ENCODE data around the gene MGAT3.

The MGAT3 gene

GRCh38 chr22:39428597-39429071 is 28.2 kb upstream of the MGAT3 start:
- no peak for DNase-seq (ENCODE audit: low read depth in 2 of 2)

GRCh38 chr22:39429186-39429585 is 27.6 kb upstream of the MGAT3 start:
- no peak for DNase-seq (ENCODE audit: low read depth in 2 of 2)

DNA sequence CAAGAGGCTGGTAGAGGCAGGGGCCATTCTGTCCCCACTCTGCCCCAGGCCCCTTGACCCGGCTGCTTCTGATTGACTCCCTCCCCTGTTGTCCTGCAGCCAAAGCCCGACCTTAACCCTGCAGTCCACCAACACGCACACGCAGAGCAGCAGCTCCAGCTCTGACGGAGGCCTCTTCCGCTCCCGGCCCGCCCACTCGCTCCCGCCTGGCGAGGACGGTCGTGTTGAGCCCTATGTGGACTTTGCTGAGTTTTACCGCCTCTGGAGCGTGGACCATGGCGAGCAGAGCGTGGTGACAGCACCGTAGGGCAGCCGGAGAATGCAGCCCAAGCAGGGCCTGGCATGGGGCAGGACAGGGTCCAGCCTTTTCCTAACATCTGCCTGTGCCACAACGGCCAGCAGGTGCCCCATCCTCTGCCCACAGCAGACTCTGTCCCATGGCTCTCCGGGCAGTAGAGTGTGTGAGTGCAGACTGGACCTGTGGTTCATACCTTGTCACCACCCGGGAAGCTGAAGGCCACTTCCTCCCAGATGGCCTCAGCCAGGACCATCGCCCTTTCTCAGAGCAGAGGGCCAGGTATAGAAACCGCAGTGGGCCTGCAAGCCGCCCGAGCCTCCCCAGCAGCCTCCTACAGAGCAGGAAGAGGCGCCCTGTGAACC is 26.8 kb upstream of the MGAT3 start:
- DNase-seq (ENCODE audit: low read depth in 2 of 2): no peak

- DNase-seq (ENCODE audit: low read depth in 2 of 2): no peak
These were observed 26.1 kb upstream of the MGAT3 start for GRCh38 chr22:39430576-39431150.

GRCh38 chr22:39431216-39431801 is 25.5 kb upstream of the MGAT3 start:
- no peak for DNase-seq (ENCODE audit: low read depth in 2 of 2)

- no peak for DNase-seq (ENCODE audit: low read depth in 2 of 2)
These were observed 25.0 kb upstream of the MGAT3 start for GRCh38 chr22:39431821-39432251.

DNA sequence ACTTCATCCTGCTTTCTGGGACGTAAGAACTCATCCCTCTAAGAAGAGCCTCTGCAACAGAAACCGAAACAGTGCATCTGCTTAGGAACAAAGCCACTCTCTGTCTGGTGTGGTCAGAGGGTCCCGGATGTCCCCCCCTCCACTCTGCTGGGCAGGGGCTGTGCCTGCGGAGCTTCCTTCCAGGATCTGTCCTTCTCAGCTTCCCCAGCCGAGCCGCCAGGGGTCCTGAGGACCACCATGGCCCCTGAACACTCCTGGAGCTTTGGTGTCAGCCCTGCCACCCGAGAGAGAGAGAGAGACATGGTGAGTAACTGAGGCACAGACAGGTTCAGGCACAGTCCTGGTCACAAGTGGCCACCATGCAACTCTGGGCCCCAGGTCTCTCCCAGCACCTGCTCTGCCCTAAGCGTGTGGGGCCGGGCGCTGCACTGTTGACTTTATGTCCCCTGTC is 24.4 kb upstream of the MGAT3 start:
- no peak for DNase-seq (ENCODE audit: low read depth in 2 of 2)

GRCh38 chr22:39433476-39434242 is 23.2 kb upstream of the MGAT3 start:
- no peak for DNase-seq (ENCODE audit: low read depth in 2 of 2)

DNA sequence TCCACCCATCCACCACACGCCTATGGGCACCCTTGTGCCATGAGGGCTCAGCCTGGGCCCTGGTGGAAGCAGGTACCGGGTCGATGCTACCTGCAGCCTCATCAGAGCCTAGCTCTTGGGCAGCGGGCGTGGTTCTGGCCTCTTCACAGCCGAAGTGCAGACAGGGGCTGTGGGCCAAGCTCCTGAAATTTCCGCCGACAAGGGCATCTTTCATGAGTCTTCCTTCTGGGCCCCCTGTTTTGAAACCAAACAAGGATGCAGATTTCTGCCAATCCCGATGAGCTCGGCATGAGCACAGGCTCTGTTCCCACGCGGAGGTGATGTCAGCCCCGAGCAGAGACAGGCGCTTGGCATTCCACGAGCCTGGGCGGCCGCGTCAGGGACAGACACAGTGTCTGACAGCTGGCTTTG is 22.6 kb upstream of the MGAT3 start:
- DNase-seq (ENCODE audit: low read depth in 2 of 2): no peak

- DNase-seq (ENCODE audit: low read depth in 2 of 2): no peak
These were observed 22.1 kb upstream of the MGAT3 start for GRCh38 chr22:39434721-39435120.

DNA sequence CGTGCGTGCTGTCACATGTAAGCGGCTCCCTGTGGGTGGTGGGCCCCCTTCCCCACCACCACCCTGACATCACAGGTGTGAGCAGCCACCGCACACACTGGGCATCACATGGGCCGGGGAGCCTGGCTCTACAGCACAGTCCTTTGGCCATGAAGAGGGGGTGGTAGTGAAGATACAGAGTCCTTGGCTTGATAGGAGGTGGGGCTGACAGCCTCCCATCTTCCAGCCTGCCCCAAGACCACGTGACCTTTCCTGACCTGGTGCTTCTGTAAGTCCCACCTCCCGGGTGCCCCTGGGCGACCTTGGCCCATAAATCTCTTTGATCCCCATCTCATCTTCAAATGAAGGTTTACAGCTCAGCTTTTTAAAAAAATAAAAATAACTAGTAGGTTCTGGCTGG is 21.2 kb upstream of the MGAT3 start:
- DNase-seq (ENCODE audit: low read depth in 2 of 2): no peak

DNA sequence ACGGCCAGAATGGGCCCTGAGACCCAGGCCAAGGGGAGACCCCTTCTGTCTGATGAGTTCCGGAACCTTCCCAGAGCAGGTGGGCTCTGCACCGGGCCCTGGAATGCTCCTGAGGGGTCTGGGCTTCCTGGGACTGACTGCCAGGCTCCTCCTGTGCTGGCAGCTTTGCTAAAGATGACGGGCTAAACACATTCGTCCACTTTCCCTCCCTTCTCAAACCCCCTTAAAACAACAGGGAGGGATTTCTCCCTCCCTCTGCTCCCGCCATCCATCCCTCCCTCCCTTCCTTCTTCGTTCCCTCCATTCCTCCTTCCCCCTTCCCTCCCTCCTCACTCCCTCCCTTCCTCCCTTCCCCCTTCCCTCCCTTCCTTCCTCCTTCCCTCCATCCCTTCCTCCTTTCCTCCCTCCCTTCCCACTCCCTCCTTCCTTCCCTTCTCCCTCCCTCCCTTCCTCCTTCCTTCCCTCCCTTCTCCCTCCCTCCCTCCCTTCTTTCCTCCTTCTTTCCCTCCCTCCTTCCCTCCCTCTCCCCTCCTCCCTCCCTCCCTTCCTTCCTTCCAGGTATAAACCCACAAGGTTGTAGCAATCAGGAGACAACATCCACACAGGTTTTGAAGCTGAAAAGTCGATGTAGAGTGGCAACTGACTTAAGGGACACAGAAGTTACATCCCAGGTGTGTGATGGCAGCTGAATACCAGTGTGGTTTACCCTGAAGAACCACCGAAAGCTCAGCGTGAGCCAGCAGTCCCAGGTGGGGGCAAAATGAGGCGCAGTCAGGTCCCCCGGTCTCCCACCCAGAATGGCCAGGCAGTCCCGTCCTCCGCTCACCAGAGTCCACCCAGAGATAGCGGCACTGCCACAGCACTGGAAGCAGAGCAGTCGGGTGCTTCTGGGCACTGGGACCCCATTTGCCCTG is 18.8 kb upstream of the MGAT3 start:
- no peak for DNase-seq (ENCODE audit: low read depth in 2 of 2)

DNA sequence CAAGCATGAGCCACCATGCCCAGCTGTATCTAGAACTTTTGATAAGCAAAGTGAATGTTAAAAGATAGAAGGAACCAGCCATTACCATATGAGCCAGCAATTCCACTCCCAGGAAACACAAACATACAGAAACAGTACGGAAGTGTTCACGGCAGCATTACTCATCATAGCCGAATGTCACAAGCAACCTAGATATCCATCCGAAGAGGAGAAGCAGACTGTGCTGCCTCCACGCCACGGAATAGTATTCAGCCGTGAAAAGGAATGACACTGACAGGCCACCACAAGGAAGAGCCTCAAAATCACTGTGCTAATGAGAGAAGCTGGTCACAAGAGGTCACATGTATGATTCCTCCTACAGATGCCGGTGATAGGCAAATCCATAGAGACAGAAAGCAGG is 17.6 kb upstream of the MGAT3 start:
- DNase-seq (ENCODE audit: low read depth in 2 of 2): no peak

- DNase-seq (ENCODE audit: low read depth in 2 of 2): no peak
These were observed 13.4 kb upstream of the MGAT3 start for GRCh38 chr22:39443398-39443797.

DNA sequence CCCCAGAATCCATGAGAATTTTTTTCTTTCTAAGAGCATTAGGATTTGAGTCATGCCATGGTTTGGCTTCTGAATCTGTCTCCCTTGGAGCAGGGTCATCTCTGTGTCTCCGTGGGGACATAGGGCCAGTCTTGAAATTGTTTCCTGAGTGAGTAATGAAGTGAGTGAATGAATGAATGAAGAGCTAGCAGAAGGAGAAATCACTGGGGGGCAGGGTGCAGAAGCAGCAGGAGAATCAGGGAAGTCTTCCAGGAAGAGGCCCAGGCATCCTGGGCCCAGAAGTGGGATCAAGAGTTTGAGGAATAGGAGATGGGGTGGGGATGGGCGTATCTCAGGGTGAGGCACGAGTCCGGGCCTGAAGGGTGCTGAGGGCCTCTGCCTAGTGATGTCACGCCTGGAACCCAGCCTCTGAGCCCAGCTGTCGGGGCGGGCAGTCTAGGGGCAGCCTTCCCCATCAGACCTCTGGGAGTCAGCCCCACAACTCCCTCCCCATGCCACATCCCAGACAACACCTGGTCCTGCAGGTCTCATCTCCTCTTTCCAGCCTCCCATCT is 12.5 kb upstream of the MGAT3 start:
- DNase-seq (ENCODE audit: low read depth in 2 of 2): no peak

DNA sequence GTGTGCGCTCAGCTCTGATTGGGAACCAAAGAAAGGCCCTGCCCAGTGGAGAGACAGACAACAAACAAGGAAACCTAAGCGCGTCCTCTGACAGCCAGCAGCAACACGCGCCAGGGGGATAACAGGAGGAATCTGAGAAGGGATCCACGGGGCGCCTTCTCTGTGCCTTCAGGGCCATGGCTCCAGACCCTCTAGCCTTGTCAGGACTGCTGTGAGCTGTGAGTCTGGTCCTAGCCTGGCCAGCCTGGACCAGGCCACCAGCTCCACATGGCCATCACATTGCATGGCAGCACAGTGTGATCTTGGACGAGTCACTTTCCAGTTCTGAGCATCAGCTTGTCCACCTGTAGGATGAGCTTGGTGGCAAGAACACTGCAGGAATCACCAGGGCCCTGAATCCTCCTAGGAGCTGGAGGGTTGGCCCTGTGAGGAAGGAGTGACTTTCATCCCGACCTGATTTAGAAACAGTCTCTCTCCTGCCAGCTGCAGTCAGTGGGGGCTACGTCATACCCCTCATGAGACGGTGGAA is 11.8 kb upstream of the MGAT3 start:
- no peak for DNase-seq (ENCODE audit: low read depth in 2 of 2)

- no peak for DNase-seq (ENCODE audit: low read depth in 2 of 2)
These were observed 11.1 kb upstream of the MGAT3 start for GRCh38 chr22:39445678-39446077.

DNA sequence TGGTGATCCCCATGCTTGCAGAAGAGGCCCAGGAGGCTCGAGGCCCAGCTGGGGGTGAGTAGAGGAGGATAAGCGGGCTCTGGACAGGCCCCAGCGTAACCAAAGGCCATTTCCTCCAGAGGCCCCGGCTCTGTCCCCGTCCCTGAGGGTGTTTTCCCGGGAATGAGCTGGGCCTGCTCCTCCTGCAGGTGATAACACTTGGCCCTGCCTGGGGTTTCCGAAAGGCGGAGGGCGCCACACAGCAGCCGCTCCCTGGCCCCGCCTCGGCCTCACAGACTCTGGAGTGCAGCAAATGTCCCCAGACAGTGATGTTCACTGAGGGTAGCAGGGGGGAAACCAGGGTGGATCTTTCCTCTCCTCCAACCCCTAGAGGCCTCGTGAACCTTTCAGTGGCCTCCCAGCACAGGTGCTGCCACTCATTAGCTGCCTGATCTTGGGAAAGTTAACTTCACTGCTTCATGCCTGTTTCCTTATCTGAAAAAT is 10.5 kb upstream of the MGAT3 start:
- no peak for DNase-seq (ENCODE audit: low read depth in 2 of 2)

- DNase-seq (ENCODE audit: low read depth in 2 of 2): no peak
These were observed 8.4 kb upstream of the MGAT3 start for GRCh38 chr22:39448205-39449054.

DNA sequence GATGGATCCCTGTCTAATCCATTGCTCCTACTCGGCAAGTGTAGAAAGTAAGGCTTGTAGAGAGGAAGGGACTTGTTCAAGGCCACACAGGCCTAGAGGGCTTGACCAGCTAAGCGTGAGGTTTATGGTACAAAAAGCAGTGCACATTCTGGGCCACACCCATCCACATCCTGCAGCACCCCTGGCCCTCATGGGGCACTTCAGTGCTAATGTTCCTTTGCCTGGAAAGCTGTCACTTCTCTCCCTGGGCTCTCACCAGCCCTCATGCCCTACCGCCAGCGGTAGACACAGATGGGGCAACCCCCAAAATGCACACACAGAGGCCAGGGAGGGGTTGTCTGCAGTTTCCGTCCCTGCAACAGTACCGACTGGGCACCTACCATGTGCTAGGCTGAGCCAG is 7.1 kb upstream of the MGAT3 start:
- no peak for DNase-seq (ENCODE audit: low read depth in 2 of 2)

Data from stimulated activated CD8-positive, alpha-beta memory T cell treated with anti-CD3 and anti-CD28 coated beads, Interleukin-2, amount 100 ng/mL, for 48 hours (primary cell).